Ovary (tissue), 9 donors: ENCODE data around the gene LBH. TPM values are rescaled to one million over a fixed set of nuclear protein-coding genes. Genes with fewer than 3 reads are reported as not detected.

Experiments
- DNase-seq, 5 donors: peaks; one replicate each; pipeline ENCODE4 v3.0.0-alpha.2; 2019 to 2020
- H3K27ac ChIP-seq, 2 donors: fragments of 200-600 bp; one replicate each; pipeline versions ENCODE4 v1.5.1 to v1.8.0; 2019 to 2022
- H3K27me3 ChIP-seq: fragments of 200-600 bp; one replicate; pipeline ENCODE4 v1.8.0; 2022
- H3K36me3 ChIP-seq: fragments of 200-600 bp; sonication (generic); one replicate; pipeline ENCODE4 v1.5.1; 2019
- H3K4me1 ChIP-seq: one replicate; pipeline ENCODE4 v1.8.1; 2013; ENCODE audit warnings: mild to moderate bottlenecking, moderate library complexity; ENCODE audit not compliant: insufficient read depth
- H3K4me3 ChIP-seq: fragments of 200-600 bp; sonication (generic); one replicate; pipeline ENCODE4 v1.5.1; 2017
- H3K9me3 ChIP-seq, 2 donors: fragments of 200-600 bp in 1 of 2; sonication (generic) in 1 of 2; one replicate each; pipeline versions ENCODE4 v1.5.1 to v1.8.1; 2013 to 2019; ENCODE audit warnings: mild to moderate bottlenecking in 1 of 2, moderate library complexity in 1 of 2
- CTCF ChIP-seq, 3 donors: fragments of 450-650 bp in 2 of 3; fragments of 200-600 bp in 1 of 3; IDR thresholded peaks; one replicate each; pipeline versions ENCODE4 v1.5.1 to v1.8.0; 2016 to 2022; ENCODE audit warnings: antibody characterized with exemption in 3 of 3, mild to moderate bottlenecking in 1 of 3
- EP300 ChIP-seq: sonication (generic); formaldehyde crosslinking; IDR thresholded peaks from one replicate; pipeline ENCODE4 v1.6.1; 2017; ENCODE audit warnings: antibody characterized with exemption
- POLR2A ChIP-seq: fragments of 450-650 bp; IDR thresholded peaks from one replicate; pipeline ENCODE4 v1.6.1; 2017; ENCODE audit warnings: antibody characterized with exemption, mild to moderate bottlenecking, moderate library complexity
- WGBS, 3 donors: extraction: QIAGEN DNeasy Blood & Tissue Kit in 1 of 3; methylation state at CpG; one replicate each; pipeline versions ENCODE4 v1.1.5 to v1.1.7; 2013 to 2017; 5-methylcytosine and 5-hydroxymethylcytosine counted together
- intact Hi-C, 4 donors: fragments of 100-400 bp; cut with DNase I; formaldehyde crosslinking; loops; one replicate each; pipeline versions ENCODE4 v1.11.0 to v1.15.1; 2022 to 2023
- polyA plus RNA-seq, 2 donors: library from polyadenylated mRNA; stranded (reverse); fragments of 200-250 nt in 1 of 2; fragments of 350-450 nt in 1 of 2; fragmentation: Illumina TruSeq in 1 of 2; extraction: RNeasy Lipid Tissue Mini Kit (QIAGEN cat#74804) in 1 of 2; gene quantifications; one replicate each; pipeline ENCODE4 v1.2.3, GENCODE V29; 2013 to 2014
- total RNA-seq, 7 donors: library from RNA; depleted of rRNA in 2 of 7; stranded (reverse); fragments of >200 nt in 2 of 7; fragmentation: NEBNext Ultra II Directional in 3 of 7; extraction: Animal tissue kit (Norgen Biotek cat#: 25700) in 3 of 7; gene quantifications; one replicate each; pipeline versions ENCODE4 v1.1.0 to v1.2.4, GENCODE V29; 2016 to 2023
- donor health status: DM: no; HTN: no; CAD: no; lungs with moderate emphysema.
- donor health status: DM: no; HTN: no; CAD: no.
- donor health status: Bipolar disorder and iron deficiency.
- donor health status: DM: yes; HTN: yes; CAD: no.
- donor health status: DM: no; HTN: no; CAD: no.
- donor health status: DM: yes; HTN: yes; CAD: no.

The LBH gene
- total and polyA plus RNA-seq, 9 donors, result 50.4 to 260 (median 110) TPM

GRCh38 chr2:30253873-30254684, 22.7 kb downstream of the LBH start:
- Histone ChIP-seq H3K27me3 (no peaks in the 10 kb centered on the region), H3K9me3 (no peaks in the 10 kb centered on the region), H3K4me1 (peaks cover 18% of the 10 kb centered on the region), H3K27ac (no peak overlapping the region), H3K4me3 (no peak overlapping the region), H3K36me3 (no peaks in the 10 kb centered on the region)
- WGBS, 3 donors, result 84 to 91% (median 84%) methylated on average over 9 of the region's 9 CpGs
- no peak for DNase-seq
- TF ChIP-seq EP300 (no peak), POLR2A (no peak), CTCF (IDR thresholded peaks at IDR 0.05) (no peak)
- intact Hi-C loops, result no loop called here

- H3K9me3 ChIP-seq, result no peaks in the 10 kb centered on the region
- H3K4me3 ChIP-seq, result no peak overlapping the region
- no peaks in the 10 kb centered on the region for H3K36me3 ChIP-seq
- H3K27ac ChIP-seq, result no peak overlapping the region
- H3K27me3 ChIP-seq, result no peaks in the 10 kb centered on the region
- no peak for TF ChIP-seq EP300
- TF ChIP-seq POLR2A, result no peak
- TF ChIP-seq CTCF (IDR thresholded peaks at IDR 0.05), result no peak
- peaks cover 18% of the 10 kb centered on the region for H3K4me1 ChIP-seq
- WGBS, 3 donors, result 86 to 100% (median 100%) methylated on average over 1 of the region's 1 CpG
- DNase-seq, result no peak
- intact Hi-C loops, result no loop called here
These were observed 23.3 kb downstream of the LBH start for GRCh38 chr2:30254685-30255001.

GRCh38 chr2:30255026-30255425, 23.7 kb downstream of the LBH start:
- Histone ChIP-seq H3K36me3 (no peaks in the 10 kb centered on the region), H3K4me1 (peaks cover 18% of the 10 kb centered on the region), H3K27me3 (no peaks in the 10 kb centered on the region), H3K27ac (no peak overlapping the region), H3K9me3 (no peaks in the 10 kb centered on the region), H3K4me3 (no peak overlapping the region)
- no peak for TF ChIP-seq POLR2A
- TF ChIP-seq CTCF (IDR thresholded peaks at IDR 0.05), result no peak
- TF ChIP-seq EP300, result no peak
- DNase-seq, result no peak
- WGBS, 3 donors, result 88 to 90% (median 89%) methylated on average over 16 of the region's 16 CpGs
- intact Hi-C loops, result no loop called here

GRCh38 chr2:30255466-30256408, 24.4 kb downstream of the LBH start:
- H3K4me1 ChIP-seq, result peaks cover 18% of the 10 kb centered on the region
- WGBS, 3 donors, result 81 to 89% (median 84%) methylated on average over 8 of the region's 8 CpGs

More at GRCh38 chr2:30255466-30256408, 24.4 kb downstream of the LBH start:
- no peak for DNase-seq
- H3K36me3 ChIP-seq, result no peaks in the 10 kb centered on the region
- H3K27me3 ChIP-seq, result no peaks in the 10 kb centered on the region
- no peak overlapping the region for H3K27ac ChIP-seq
- no peak for TF ChIP-seq POLR2A
- no peak for TF ChIP-seq EP300
- no peak for TF ChIP-seq CTCF (IDR thresholded peaks at IDR 0.05)
- no peak overlapping the region for H3K4me3 ChIP-seq
- H3K9me3 ChIP-seq, result no peaks in the 10 kb centered on the region
- intact Hi-C loops, result no loop called here
